ENCODE measurements around the gene MBLAC1.

MBLAC1 gene

DNA sequence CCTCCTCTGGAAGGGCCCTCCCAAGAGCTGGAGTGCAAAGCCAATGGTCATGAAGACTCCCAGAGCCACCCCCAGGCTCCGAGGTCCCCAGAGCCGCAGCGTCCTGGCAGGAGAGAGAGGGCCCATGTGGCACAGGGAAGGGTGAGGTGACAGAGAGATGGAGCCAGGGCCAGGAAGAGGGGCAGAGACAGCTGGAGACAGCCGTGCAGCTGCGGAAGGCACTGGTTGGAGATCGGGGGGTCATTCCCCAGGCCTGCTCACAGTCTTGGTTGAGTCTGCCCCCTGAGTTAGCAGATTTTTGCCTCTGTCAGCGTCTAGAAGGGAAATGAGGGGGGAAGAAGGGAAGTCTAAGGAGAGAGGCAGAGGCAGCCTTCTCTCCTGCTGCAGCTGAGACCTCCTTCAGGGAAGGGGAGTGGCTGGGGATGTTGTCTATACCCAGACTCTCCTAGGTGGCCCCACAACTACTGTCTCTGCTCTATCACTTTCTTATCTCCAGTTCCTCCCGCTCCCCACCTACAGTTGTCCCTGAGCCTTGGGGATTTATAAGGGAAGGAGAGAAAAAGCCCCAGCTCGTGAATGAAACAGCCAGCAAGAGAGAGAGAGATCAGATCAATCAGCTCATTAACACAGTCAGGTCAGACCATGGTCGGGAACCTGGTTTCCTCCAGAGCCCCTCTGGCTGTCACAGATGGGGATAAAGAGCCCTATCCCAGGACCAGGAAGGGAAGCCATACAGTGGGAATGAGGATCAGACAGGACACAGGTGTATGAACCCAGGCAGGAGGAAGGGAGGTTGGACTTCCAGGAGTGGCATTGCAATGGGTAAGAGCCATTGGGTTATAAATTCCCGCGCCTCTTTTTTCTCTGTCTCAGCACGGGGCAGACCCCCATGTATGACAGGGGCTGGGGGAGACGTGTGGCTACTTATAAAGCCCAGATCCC lies 40.5 kb downstream of the MBLAC1 start:
- no peak for DNase-seq (ENCODE audit: extremely low read depth, low read depth)
- TF ChIP-seq, protein P1, sequence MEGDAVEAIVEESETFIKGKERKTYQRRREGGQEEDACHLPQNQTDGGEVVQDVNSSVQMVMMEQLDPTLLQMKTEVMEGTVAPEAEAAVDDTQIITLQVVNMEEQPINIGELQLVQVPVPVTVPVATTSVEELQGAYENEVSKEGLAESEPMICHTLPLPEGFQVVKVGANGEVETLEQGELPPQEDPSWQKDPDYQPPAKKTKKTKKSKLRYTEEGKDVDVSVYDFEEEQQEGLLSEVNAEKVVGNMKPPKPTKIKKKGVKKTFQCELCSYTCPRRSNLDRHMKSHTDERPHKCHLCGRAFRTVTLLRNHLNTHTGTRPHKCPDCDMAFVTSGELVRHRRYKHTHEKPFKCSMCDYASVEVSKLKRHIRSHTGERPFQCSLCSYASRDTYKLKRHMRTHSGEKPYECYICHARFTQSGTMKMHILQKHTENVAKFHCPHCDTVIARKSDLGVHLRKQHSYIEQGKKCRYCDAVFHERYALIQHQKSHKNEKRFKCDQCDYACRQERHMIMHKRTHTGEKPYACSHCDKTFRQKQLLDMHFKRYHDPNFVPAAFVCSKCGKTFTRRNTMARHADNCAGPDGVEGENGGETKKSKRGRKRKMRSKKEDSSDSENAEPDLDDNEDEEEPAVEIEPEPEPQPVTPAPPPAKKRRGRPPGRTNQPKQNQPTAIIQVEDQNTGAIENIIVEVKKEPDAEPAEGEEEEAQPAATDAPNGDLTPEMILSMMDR (IDR thresholded peaks at IDR 0.05; ENCODE audit: low read depth, low read length, missing control alignments): no peak
- peak overlapping the region; percentile 41 for H3K4me3 ChIP-seq (replicated peaks; ENCODE audit: low read depth, low read length)

- H3K4me3 ChIP-seq (replicated peaks; ENCODE audit: low read depth, low read length): peak overlapping the region; percentile 41
- no peak for DNase-seq (ENCODE audit: extremely low read depth, low read depth)
- TF ChIP-seq, protein P1 (IDR thresholded peaks at IDR 0.05; ENCODE audit: low read depth, low read length, missing control alignments): no peak
Measured at GRCh38 chr7:100167912-100168323, 41.2 kb downstream of the MBLAC1 start.

- DNase-seq (ENCODE audit: extremely low read depth, low read depth): no peak
- H3K4me3 ChIP-seq (replicated peaks; ENCODE audit: low read depth, low read length): no peak overlapping the region
- TF ChIP-seq, protein P1 (IDR thresholded peaks at IDR 0.05; ENCODE audit: low read depth, low read length, missing control alignments): no peak
Measured at GRCh38 chr7:100169147-100169850, 42.5 kb downstream of the MBLAC1 start.

DNA sequence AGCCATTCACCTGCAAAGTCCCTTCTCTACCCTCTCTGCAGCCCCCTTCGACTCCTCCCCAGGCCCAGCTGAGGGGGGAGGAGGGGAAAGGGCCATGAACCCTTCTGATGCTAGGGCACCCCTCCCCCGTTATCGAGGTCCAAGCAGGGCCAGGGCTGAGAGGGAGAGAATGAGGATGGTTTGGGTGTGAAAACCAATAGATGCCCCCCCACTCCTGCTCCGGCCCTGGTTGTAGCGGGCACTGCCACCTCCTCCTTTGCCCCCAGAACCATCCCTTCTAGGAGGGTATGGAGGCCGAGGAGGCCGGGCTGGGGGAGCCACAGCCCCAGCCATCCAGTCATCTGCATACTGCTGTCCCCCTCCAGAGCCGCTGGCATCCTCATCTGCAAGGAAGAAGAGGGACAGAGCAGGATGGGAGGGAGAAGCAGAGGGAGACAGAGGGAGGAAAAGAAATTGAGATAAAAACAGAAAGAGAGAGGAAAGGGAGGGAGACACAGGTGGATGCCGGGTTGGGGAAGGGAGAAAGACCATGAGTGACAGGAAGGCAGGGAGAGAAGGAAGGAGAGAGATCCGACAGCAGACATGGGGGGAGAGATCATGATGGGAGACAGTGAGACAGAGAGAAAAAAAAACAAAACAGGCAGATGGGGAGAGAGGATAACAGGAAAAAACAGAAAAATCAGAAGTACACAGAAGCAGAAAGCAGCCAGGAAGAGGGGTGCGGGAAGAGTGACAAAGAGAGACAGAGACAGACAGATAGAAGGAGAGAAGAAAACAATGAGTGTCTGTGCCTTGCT lies 43.5 kb downstream of the MBLAC1 start:
- DNase-seq (ENCODE audit: extremely low read depth, low read depth): no peak
- TF ChIP-seq, protein P1 (IDR thresholded peaks at IDR 0.05; ENCODE audit: low read depth, low read length, missing control alignments): no peak
- H3K4me3 ChIP-seq (replicated peaks; ENCODE audit: low read depth, low read length): no peak overlapping the region

DNA sequence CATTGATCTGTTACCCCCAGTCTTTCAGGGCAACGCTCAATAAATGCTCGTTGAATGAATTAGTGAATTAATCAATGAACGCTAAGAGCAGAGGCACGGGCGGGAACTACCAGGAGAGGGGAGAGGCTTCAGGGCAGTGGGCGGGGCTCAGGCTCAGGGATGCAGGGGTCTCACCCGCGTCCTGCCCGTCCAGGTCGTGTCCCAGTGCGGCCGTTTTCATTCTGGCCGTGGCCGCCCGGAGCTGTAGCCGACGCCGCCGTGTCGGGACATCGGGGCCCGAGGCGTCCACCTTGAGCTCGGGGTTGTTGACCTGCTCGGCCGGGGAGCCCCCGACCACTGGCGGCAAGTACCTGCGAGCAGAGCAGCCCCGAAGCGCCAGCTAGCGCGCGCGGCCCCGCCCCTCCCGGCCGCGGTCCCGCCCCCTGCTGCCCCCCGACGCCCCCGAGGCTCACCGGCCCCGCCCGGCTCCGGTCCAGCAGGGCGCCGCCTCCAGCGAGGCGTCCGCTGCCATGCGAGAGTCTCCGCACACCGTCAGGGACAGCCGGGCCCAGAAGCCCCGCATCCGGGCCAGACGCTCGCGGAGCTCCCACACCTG lies 44.4 kb downstream of the MBLAC1 start:
- no peak for DNase-seq (ENCODE audit: extremely low read depth, low read depth)
- H3K4me3 ChIP-seq (replicated peaks; ENCODE audit: low read depth, low read length): no peak overlapping the region

More for the DNA sequence above, 44.4 kb downstream of the MBLAC1 start:
- TF ChIP-seq, protein P1 (IDR thresholded peaks at IDR 0.05; ENCODE audit: low read depth, low read length, missing control alignments): no peak

Data from HFF-Myc (cell line).